GM23338 (cell line): Measurements from ENCODE around the gene CRYAB. TPM values are rescaled to one million over a fixed set of nuclear protein-coding genes. Genes with fewer than 3 reads are reported as not detected.

Experiments used
- ATAC-seq: fragments of 200-7000 bp; cut with Tn5 transposase; 3 replicates; pipeline ENCODE4 v1.9.1; 2020
- DNase-seq: peaks from one replicate; pipeline ENCODE4 v3.0.0-alpha.2; 2015; ENCODE audit warnings: low spot score
- H2AFZ ChIP-seq: fragments of 200-600 bp; sonication (generic); 2 replicates; pipeline ENCODE4 v1.8.0; 2016; ENCODE audit warnings: antibody characterized with exemption, mild to moderate bottlenecking, moderate library complexity
- H3F3A ChIP-seq: fragments of 200-600 bp; sonication (generic); replicated peaks from 2 replicates; pipeline ENCODE4 v1.8.0; 2017; ENCODE audit warnings: antibody characterized with exemption, mixed run types, low read depth
- H3K27ac ChIP-seq: fragments of 200-600 bp; sonication (generic); 2 replicates; pipeline ENCODE4 v1.6.1; 2016; ENCODE audit warnings: low read depth
- H3K27me3 ChIP-seq: fragments of 200-600 bp; sonication (generic); 2 replicates; pipeline ENCODE4 v1.8.0; 2016; ENCODE audit warnings: mild to moderate bottlenecking, mixed run types, moderate library complexity; ENCODE audit not compliant: insufficient read depth
- H3K36me3 ChIP-seq: fragments of 200-600 bp; sonication (generic); 2 replicates; pipeline ENCODE4 v1.8.0; 2016; ENCODE audit warnings: mild to moderate bottlenecking; ENCODE audit not compliant: insufficient read depth
- H3K4me1 ChIP-seq: fragments of 200-600 bp; sonication (generic); 2 replicates; pipeline ENCODE4 v1.8.0; 2016; ENCODE audit warnings: mild to moderate bottlenecking, moderate library complexity; ENCODE audit not compliant: insufficient read depth
- H3K4me2 ChIP-seq: fragments of 200-600 bp; sonication (generic); 2 replicates; pipeline ENCODE4 v1.7.1; 2017; ENCODE audit warnings: mixed run types
- H3K4me3 ChIP-seq: fragments of 200-600 bp; sonication (generic); 2 replicates; pipeline ENCODE4 v1.6.1; 2016; ENCODE audit warnings: mixed run types
- H3K79me2 ChIP-seq: fragments of 200-600 bp; sonication (generic); replicated peaks from 2 replicates; pipeline ENCODE4 v1.8.0; 2017; ENCODE audit warnings: mild to moderate bottlenecking; ENCODE audit not compliant: insufficient read depth
- H3K9me2 ChIP-seq: fragments of 200-600 bp; sonication (generic); 2 replicates; pipeline ENCODE4 v1.8.0; 2017; ENCODE audit not compliant: insufficient read depth
- H4K20me1 ChIP-seq: fragments of 200-600 bp; sonication (generic); replicated peaks from 2 replicates; pipeline ENCODE4 v1.8.0; 2017; ENCODE audit warnings: mild to moderate bottlenecking; ENCODE audit not compliant: insufficient read depth
- H3K27ac Mint-ChIP-seq: 2 replicates; pipeline ENCODE4 v1.8.0; 2020; ENCODE audit warnings: inconsistent platforms, mild to moderate bottlenecking, moderate library complexity, mixed read lengths
- H3K27me3 Mint-ChIP-seq: 3 replicates; pipeline ENCODE4 v1.8.0; 2022; ENCODE audit warnings: low read depth, mild to moderate bottlenecking, moderate library complexity, mixed read lengths, inconsistent platforms; ENCODE audit not compliant: insufficient read depth, poor library complexity
- H3K36me3 Mint-ChIP-seq: 3 replicates; pipeline ENCODE4 v1.8.0; 2021; ENCODE audit warnings: low read depth, mild to moderate bottlenecking, inconsistent platforms, moderate library complexity, mixed read lengths
- H3K4me1 Mint-ChIP-seq: 3 replicates; pipeline ENCODE4 v1.8.0; 2020; ENCODE audit warnings: mild to moderate bottlenecking, inconsistent platforms, mixed read lengths
- H3K4me3 Mint-ChIP-seq: 3 replicates; pipeline ENCODE4 v1.8.0; 2021; ENCODE audit warnings: moderate library complexity, mild to moderate bottlenecking, inconsistent platforms, mixed read lengths
- H3K9me3 Mint-ChIP-seq: 3 replicates; pipeline ENCODE4 v1.8.0; 2020; ENCODE audit warnings: moderate library complexity, mild to moderate bottlenecking, inconsistent platforms, mixed read lengths
- CREB1 ChIP-seq: fragments of 250-450 bp; sonication (Bioruptor Pico); IDR thresholded peaks from 2 replicates; pipeline ENCODE4 v1.5.0; 2020; ENCODE audit warnings: low read depth, mild to moderate bottlenecking, moderate library complexity
- CTCF ChIP-seq, 2 experiments: fragments of 200-600 bp in 1 of 2; sonication (generic) in 1 of 2; conservative IDR thresholded peaks; 2 replicates each; pipeline versions ENCODE4 v1.5.1 to v1.6.1; 2016 to 2017; ENCODE audit warnings: antibody characterized with exemption in 2 of 2, low read depth in 2 of 2, mild to moderate bottlenecking in 2 of 2, moderate library complexity in 1 of 2
- ETS1 ChIP-seq: IDR thresholded peaks from 2 replicates; pipeline ENCODE4 v1.6.1; 2016; ENCODE audit warnings: antibody characterized with exemption
- EZH2phosphoT487 ChIP-seq: fragments of 200-600 bp; sonication (generic); IDR thresholded peaks from one replicate; pipeline ENCODE4 v1.8.1; 2018; ENCODE audit warnings: antibody characterized with exemption; ENCODE audit not compliant: unreplicated experiment
- JUNB ChIP-seq: IDR thresholded peaks from one replicate; pipeline ENCODE4 v1.6.1; 2016; ENCODE audit warnings: antibody characterized with exemption; ENCODE audit not compliant: unreplicated experiment
- NANOG ChIP-seq: IDR thresholded peaks from 2 replicates; pipeline ENCODE4 v1.6.1; 2016; ENCODE audit warnings: antibody characterized with exemption, borderline replicate concordance
- POLR2AphosphoS5 ChIP-seq: IDR thresholded peaks from 2 replicates; pipeline ENCODE4 v1.6.1; 2016; ENCODE audit warnings: antibody characterized with exemption, low read depth
- REST ChIP-seq: IDR thresholded peaks from one replicate; pipeline ENCODE4 v1.6.1; 2018; ENCODE audit warnings: antibody characterized with exemption; ENCODE audit not compliant: unreplicated experiment
- STAT1 ChIP-seq: IDR thresholded peaks from one replicate; pipeline ENCODE4 v1.6.1; 2016; ENCODE audit warnings: antibody characterized with exemption; ENCODE audit not compliant: unreplicated experiment
- ZNF114 ChIP-seq: fragments of 250-450 bp; sonication (Bioruptor Pico); IDR thresholded peaks from 2 replicates; pipeline ENCODE4 v1.5.0; 2020; ENCODE audit warnings: mild to moderate bottlenecking, moderate library complexity
- ZNF331 ChIP-seq: fragments of 250-450 bp; sonication (Bioruptor Pico); IDR thresholded peaks from 2 replicates; pipeline ENCODE4 v1.5.0; 2020; ENCODE audit warnings: low read depth, mild to moderate bottlenecking, moderate library complexity
- ZNF462 ChIP-seq: fragments of 250-450 bp; sonication (Bioruptor Pico); IDR thresholded peaks from 2 replicates; pipeline ENCODE4 v1.5.0; 2020; ENCODE audit warnings: mild to moderate bottlenecking, moderate library complexity
- polyA plus RNA-seq: library from polyadenylated mRNA; unstranded; fragments of >200 nt; fragmentation: Nextera tagmentation; extraction: Ambion mirVana; gene quantifications from 2 replicates; pipeline ENCODE4 v1.2.1, GENCODE V29; 2016
- total RNA-seq: library from RNA; depleted of rRNA; stranded (reverse); fragments of >200 nt; shearing (Covaris generic); gene quantifications from 2 replicates; pipeline ENCODE4 v1.2.3, GENCODE V29; 2014

Gene CRYAB
- total and polyA plus RNA-seq, 2 experiments from 2014 or later = 6.1 to 9.6 TPM

GRCh38 chr11:111860257-111860656 is 51.3 kb downstream of the CRYAB start:
- ATAC-seq = no peak
- Histone ChIP-seq H3K27ac (no peak overlapping the region), H3F3A (no peaks in the 10 kb centered on the region), H3K27me3 (no peaks in the 10 kb centered on the region), H3K9me2 (no peaks in the 10 kb centered on the region), H3K79me2 (no peaks in the 10 kb centered on the region), H4K20me1 (no peaks in the 10 kb centered on the region), H3K4me3 (no peak overlapping the region), H3K4me2 (no peak overlapping the region), H3K36me3 (peaks cover 3% of the 10 kb centered on the region; the same call in 1 of the 2 replicates), H3K4me1 (no peaks in the 10 kb centered on the region), H2AFZ (no peak overlapping the region)
- Mint-ChIP-seq H3K27ac (no peak overlapping the region), H3K36me3 (peaks cover 4% of the 10 kb centered on the region; the same call in 1 of the 3 replicates), H3K4me1 (no peaks in the 10 kb centered on the region), H3K9me3 (no peaks in the 10 kb centered on the region), H3K4me3 (no peak overlapping the region), H3K27me3 (no peaks in the 10 kb centered on the region)
- DNase-seq = no peak
- TF ChIP-seq POLR2AphosphoS5 = no peak
- TF ChIP-seq ETS1 = no peak
- TF ChIP-seq JUNB = no peak
- no peak for TF ChIP-seq REST
- no peak for TF ChIP-seq EZH2phosphoT487
- TF ChIP-seq NANOG = no peak
- no peak for TF ChIP-seq ZNF331
- no peak for TF ChIP-seq CTCF (conservative IDR thresholded peaks at IDR 0.05; ENCODE audit: low read depth in 2 of 2)
- TF ChIP-seq STAT1 = no peak
- TF ChIP-seq CREB1 (CRISPR knock-in tag) = no peak
- no peak for TF ChIP-seq ZNF462
- TF ChIP-seq ZNF114 = no peak
